GM12878 (cell line): ENCODE results near the gene ERCC1. TPM values are rescaled to one million over a fixed set of nuclear protein-coding genes. Genes with fewer than 3 reads are reported as not detected.

Experiments
- CBX5 ChIP-seq: sonication (generic); IDR thresholded peaks from 2 replicates; pipeline ENCODE4 v1.6.1; 2016; ENCODE audit warnings: low read depth, moderate library complexity, mild to moderate bottlenecking, inconsistent platforms
- E2F8 ChIP-seq: fragments of 450-650 bp; IDR thresholded peaks from 2 replicates; pipeline ENCODE4 v1.6.1; 2018; ENCODE audit warnings: mild to moderate bottlenecking, low read depth, moderate library complexity; ENCODE audit not compliant: partially characterized antibody
- E4F1 ChIP-seq: fragments of 450-650 bp; IDR thresholded peaks from 2 replicates; pipeline ENCODE4 v1.6.1; 2018; ENCODE audit warnings: borderline replicate concordance, mild to moderate bottlenecking; ENCODE audit not compliant: partially characterized antibody
- NBN ChIP-seq: fragments of 450-650 bp; IDR thresholded peaks from 2 replicates; pipeline ENCODE4 v1.6.1; 2016
- PRDM15 ChIP-seq: fragments of 450-650 bp; formaldehyde crosslinking; IDR thresholded peaks from 2 replicates; pipeline ENCODE4 v1.4.0; 2020; ENCODE audit warnings: mild to moderate bottlenecking, moderate library complexity
- polyA plus RNA-seq, 11 experiments: library from polyadenylated mRNA; depleted of rRNA in 4 of 11; unstranded in 6 of 11; stranded (reverse) in 5 of 11; fragments of >200 nt; fragmentation: Nextera tagmentation in 4 of 11; fragmentation: Illumina TruSeq in 1 of 11; extraction: Ambion mirVana in 4 of 11; extraction: Trizol in 1 of 11; gene quantifications; 1 replicate in 1 of 11; 2 replicates in 10 of 11; pipeline versions ENCODE4 v1.2.1 to v1.2.3, GENCODE V29; 2011 to 2016; ENCODE audit warnings: inconsistent platforms in 2 of 11, missing spikeins in 2 of 11, low read depth in 1 of 11
- total RNA-seq, 4 experiments: library from RNA; depleted of rRNA in 3 of 4; stranded (reverse); fragments of >200 nt in 3 of 4; fragmentation: Illumina TruSeq in 1 of 4; extraction: Trizol in 1 of 4; gene quantifications; 2 replicates each; pipeline versions ENCODE4 v1.2.1 to v1.2.3, GENCODE V29; 2013 to 2021

The ERCC1 gene
- total and polyA plus RNA-seq, 10 of the 15 experiments (the other 5 are each of a cell fraction or from before 2014, with no cell fraction given), result 14.7 to 104 (median 61.1) TPM

- TF ChIP-seq E2F8, result no peak
- no peak for TF ChIP-seq NBN
- no peak for TF ChIP-seq CBX5
- no peak for TF ChIP-seq E4F1
- TF ChIP-seq PRDM15 (CRISPR knock-in tag), result no peak
Observed at GRCh38 chr19:45419895-45420294, 3.8 kb downstream of the ERCC1 start (continued).
